Measurements from ENCODE around the gene TMEM129.

The TMEM129 gene

GRCh38 chr4:1745697-1746096, 24.6 kb upstream of the TMEM129 start:
- DNase-seq, result no peak

DNA sequence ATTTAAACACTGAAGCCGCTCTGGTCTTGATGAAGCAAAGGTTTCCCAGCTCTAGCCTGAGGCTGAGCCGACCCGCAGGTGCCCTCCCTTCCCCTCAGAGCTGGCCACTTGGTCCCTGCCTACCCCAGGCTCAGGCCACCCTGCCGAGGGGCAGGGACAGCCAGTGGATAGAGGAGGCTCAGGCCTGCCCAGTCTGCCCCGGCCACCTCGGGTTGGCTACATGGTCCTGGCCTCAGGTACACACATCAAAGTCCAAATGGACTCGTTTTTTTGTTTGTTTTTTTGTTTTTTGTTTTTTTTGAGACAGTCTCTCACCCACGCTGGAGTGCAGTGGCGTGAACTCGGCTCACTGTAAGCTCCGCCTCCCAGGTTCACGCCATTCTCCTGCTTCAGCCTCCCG, 24.0 kb upstream of the TMEM129 start:
- DNase-seq, result no peak

GRCh38 chr4:1744552-1744951, 23.4 kb upstream of the TMEM129 start:
- no peak for DNase-seq

GRCh38 chr4:1743975-1744374, 22.9 kb upstream of the TMEM129 start:
- no peak for DNase-seq

GRCh38 chr4:1743551-1743950, 22.4 kb upstream of the TMEM129 start:
- DNase-seq, result no peak

DNA sequence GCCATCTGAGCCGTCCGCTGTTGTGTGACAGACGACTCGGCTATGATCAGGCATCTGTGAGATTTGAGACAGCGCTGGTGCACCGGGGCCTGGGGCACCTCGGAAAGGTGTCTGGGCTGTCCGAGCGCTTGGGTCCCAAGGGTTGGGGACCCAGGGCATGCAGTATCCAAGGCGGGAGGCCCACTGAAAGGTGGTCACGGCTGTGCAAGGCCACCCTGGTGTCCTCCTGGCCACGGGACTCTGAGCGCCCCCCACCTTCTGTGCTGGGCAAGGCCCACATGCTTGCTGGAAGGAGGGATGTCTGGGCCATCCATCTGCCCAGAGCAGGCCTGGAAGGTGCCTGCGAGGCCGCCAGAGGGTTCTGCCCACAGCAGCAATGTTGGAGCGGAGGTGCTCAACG, 20.1 kb upstream of the TMEM129 start:
- DNase-seq, result no peak

DNA sequence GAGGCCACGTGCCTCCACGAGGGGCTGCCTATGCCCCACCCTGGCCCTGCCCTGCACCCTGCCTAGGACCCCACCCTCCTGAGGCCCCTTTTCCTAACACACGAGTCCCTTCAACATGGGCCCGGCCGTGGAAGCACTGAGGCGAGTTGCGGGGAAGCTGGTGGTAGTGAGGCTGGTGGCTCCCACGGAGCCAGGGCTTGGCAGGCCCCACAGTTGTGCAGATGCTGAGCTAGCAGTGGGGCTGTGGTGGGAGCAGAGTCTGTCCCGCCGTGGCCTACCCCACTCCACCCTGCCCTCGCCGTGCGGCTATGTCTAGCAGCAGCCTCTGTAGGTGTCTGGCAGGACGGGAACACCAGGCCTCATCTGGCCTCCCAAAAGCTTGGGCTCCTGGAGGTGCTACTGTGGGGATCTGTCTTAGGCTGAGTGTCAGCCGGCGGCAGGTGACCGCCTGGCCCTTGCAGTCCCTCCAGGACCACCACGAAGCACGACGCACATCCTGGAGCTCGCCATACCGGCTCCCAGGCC, 19.0 kb upstream of the TMEM129 start:
- DNase-seq, result no peak

DNA sequence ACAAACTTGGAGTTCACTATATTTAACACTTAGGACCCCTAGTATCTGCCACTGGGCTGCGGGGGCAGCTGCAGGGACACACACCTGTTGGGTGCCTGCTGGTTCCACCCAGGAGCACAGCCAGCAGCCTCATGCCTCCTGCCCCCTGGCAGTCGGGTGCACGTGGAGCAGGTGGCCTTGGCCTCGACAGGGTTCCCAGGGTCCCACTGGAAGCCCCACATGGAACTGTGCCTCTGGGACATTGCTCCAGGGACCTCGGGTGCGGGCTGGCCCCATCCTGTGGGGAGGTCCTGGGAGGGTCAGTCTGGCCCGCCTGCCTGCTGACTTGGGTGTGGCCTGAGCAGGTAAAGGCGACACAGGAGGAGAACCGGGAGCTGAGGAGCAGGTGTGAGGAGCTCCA, 18.2 kb upstream of the TMEM129 start:
- DNase-seq, result no peak

GRCh38 chr4:1738410-1738809, 17.3 kb upstream of the TMEM129 start:
- DNase-seq, result no peak

DNA sequence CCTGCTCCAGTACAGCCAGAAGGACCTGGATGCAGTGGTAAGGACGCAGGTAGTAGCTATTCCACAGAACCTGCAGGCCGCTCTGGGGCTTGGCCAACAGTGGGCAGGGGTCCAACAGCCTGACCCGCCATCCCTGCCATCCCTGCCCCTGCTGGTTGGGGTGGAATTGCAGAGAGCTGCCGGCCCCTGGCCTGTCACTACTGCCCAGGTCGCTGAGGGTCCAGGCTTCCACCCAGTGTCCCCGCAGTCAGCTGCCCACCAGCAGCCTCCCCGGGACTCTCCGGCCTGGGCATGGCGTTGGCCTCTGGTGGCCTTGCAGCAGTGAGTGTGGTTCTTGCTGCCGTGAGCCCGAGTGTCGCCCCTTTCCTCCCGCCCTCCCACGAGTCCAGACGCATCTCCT, 16.5 kb upstream of the TMEM129 start:
- DNase-seq, result no peak

DNA sequence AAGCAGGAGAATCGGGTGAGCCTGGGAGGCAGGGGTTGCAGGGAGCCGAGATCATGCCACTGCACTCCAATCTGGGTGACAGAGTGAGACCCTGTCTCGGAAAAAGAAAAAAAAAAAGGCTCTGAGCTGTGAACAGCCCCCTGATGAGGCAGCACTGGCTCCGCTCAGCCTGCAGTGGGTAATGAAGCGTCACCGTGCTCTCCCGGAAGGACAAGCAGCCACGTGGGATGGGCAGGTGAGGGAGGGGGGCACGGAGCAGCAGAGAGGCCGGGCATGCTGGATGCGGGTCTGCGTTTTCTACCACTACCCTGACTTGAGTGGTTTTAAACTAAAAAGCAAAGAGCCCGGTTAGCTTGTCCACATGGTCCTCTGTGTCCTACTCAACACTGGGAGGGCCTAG, 15.7 kb upstream of the TMEM129 start:
- no peak for DNase-seq

DNA sequence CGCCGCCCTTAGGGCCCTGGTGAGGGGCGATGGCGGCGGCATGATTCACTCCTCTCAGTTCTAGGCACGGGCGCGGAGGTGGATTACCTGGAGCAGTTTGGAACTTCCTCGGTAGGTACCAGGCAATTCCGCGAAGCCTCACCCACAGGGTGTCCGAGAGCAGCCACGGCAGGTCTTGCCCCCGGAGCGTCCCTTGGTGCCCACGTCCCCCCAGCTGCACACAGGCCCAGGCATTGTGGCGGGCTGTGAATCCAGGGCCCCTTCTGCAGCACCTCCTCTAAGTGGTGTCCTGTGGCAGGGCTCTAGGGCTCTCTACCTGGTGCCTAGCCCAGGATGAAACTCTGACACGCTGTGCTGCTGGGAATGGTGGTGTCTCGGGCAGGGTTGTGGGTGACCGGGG, 14.1 kb upstream of the TMEM129 start:
- no peak for DNase-seq

DNA sequence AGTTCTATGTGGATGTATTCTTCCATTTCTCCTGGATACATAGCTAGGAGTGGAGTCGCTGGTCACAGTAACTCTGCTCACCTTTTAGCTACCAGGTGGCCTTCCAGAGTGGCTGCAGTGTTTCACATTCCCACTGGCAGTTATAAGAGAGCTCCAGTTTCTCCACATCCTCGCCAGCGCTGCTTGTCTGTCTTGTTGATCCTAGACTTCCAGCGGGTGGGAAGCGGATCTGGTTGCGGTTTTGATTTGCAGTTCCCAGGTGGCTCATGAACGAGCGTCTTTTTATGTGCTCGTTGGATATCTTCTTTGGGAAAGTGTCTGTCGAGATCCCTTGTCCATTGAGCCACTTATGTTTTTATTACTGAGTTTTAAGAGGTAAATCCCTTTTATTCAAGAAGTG, 11.8 kb upstream of the TMEM129 start:
- DNase-seq, result no peak

GRCh38 chr4:1731180-1731579, 10.1 kb upstream of the TMEM129 start:
- DNase-seq, result no peak

GRCh38 chr4:1730532-1731135, 9.5 kb upstream of the TMEM129 start:
- DNase-seq, result no peak

- DNase-seq, result no peak
Measured at GRCh38 chr4:1728061-1728980, 7.2 kb upstream of the TMEM129 start.

DNA sequence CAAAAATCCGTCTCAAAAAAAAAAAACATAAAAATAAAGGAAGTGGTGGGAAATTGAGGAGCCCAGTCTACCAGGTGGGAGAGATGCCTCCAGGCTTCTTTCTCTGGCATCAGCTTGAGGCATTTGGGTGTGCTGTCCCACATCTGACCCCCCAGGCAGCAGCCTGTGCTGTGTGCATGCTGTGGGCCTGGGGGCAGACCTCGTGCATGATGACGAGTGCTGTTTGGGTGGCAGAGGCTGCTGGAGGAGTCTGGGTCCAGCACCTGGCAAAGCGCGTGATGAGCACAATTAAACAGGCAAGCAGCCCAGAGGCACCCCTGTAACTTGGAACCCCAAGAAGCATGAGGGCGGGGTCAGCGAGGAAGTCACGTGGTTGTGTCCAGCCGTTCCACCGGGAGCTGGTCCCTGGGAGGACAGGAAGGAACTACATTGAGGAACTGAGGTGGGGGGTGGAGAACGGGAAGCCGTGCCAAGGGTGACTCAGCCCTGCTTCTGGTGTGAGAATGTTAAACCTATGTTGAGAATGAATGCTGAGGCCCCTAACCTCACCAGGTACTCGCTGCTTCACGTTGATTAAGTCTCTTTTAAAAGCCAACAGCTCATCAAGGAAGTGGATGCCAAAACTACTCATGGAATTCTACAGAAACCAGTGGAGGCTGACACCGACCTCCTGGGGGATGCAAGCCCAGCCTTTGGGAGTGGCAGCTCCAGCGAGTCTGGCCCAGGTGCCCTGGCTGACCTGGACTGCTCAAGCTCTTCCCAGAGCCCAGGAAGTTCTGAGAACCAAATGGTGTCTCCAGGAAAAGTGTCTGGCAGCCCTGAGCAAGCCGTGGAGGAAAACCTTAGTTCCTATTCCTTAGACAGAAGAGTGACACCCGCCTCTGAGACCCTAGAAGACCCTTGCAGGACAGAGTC, 6.3 kb upstream of the TMEM129 start:
- DNase-seq, result no peak

GRCh38 chr4:1726146-1726934, 5.2 kb upstream of the TMEM129 start:
- peak; percentile 61 for DNase-seq

- DNase-seq, result no peak
Measured at GRCh38 chr4:1725521-1725920, 4.4 kb upstream of the TMEM129 start.

- no peak for DNase-seq
Measured at GRCh38 chr4:1723131-1723801, 2.1 kb upstream of the TMEM129 start.

- no peak for DNase-seq
Measured at GRCh38 chr4:1722551-1723118, 1.5 kb upstream of the TMEM129 start.
